GM18502 (cell line): ENCODE results near the gene CNTNAP5.

ENCODE experiments used
- ATAC-seq: cut with Tn5 transposase; IDR thresholded peaks from one replicate; pipeline ENCODE4 v1.9.1; 2021; ENCODE audit warnings: mild to moderate bottlenecking; ENCODE audit not compliant: unreplicated experiment, poor library complexity

CNTNAP5 gene

DNA sequence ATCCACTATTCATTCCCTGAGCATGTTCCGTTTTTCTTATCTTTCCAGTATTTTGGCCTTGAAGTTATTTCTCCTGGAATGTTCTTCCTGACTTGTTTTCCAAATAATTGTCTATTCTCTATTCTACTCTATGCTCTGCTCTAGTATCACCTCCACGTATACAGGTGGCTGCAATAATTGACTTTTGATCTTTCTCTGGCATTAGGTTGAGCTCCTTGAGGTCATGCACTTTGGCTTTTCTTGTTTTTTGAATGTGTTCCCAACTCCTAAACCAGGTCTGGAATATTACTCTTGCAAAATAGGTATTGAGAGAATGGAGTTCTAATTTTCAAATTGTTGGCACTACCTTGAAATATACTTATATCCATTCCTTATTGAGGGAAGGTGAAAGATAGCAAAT lies 550.4 kb downstream of the CNTNAP5 start:
- ATAC-seq: no peak

DNA sequence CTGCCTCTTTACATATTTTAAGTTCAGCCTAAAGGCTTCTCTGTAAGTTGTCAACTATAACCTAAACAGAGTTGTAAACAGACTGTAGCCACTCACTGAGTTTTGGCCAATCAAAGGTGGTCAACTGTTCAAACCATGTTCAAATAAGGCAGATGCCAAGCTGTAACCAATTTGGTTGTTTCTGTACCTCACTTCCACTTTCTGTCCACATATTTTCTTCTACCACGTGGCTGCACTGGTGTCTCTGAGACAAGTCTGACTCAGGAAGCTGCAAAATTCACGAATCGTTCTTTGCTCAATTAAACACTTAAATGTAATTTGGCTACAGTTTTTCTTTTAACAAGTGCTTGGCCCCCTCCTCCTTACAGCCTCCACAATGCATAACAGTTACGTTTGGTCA lies 555.2 kb downstream of the CNTNAP5 start:
- ATAC-seq: no peak

DNA sequence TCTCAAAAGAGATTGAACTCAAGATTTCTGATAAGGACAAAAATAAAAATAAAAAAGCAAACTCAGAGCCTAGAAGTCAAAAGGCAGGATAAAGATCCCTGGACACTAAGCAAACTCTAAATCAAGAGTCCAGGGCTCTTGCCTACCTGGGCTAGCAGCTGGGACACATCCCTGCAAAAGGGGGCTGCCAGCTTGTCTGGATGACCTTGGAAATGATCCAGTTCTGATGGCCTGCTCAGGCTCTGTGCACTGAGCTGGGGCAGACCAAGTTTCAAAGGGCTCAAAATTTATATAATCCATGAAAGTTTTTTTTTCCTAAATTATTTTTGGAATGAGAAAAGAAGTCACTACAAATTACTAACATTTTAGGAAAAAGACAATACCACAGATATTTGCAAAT lies 557.3 kb downstream of the CNTNAP5 start:
- ATAC-seq: no peak

DNA sequence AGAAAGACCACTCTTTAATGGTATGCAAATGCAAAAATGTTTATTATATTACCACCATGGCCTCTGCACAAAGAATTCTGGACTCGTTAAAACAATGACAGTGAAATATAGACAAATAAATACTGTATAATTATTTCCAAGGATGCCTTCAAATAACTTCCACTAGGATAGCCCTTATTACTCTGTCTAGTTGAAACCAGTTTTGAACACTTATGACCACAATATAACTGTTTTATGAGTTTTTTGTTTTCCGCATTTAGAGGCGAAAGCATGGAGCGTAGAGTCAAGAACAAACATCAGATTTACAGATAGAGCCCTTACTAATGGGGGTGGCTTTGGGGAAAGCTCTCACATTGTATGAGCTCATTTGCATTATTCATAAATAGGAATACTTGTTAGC lies 559.5 kb downstream of the CNTNAP5 start:
- ATAC-seq: no peak

DNA sequence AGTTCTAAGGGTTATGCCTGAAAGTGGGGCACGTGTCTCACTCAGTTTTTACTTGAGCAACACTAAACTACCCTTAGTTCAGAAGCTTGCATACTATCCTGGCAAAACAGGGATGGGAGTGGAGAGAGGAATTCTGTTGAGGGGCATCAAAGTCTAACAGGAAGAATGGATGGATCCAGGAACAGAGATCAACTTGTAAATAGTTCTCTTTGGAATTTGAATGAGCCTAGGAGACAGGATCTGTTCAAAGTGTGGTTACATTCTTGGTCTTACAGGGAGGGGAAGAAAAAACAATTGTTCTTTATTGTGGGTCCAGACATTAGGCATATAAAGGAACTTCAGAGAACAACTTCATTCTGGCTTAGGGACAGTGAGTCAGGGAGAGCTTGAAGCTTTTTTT lies 560.2 kb downstream of the CNTNAP5 start:
- ATAC-seq: no peak

DNA sequence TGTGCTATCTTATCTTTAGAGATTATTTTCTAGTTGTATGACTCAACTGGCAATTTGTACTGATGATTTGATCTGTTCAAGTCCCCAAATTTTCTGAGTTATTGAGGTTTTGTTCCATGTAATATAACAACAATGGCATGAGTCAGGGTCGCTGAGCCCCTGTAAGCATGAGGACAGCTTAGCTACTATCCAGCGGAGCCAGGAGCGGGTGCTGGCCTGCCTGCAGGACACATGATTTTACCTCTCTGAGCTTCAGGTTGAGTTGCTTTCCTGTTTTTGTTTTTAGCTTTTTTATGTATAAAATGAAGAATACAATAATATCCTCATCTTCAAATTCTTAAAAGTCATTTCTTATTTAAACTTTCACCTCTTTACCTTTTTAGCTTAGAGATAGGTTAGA lies 561.1 kb downstream of the CNTNAP5 start:
- ATAC-seq: no peak

DNA sequence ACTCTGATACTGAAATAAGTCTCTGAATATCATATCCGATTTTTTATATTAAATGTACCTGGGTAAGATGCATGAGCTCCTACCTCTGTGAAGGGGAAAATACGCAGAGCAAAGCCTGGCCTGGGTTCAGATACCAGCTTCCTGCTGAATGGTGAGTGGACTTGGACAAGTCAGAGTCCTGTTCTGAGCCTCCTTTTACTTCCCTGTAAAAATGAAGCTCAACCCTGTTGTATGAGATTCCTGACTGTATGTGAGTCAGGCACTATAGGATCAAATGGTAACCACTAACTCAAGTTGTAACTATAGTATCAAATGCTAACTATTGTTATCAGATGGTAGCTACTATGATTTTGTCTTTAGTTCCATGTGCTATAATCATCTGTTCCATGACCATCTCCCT lies 561.7 kb downstream of the CNTNAP5 start:
- no peak for ATAC-seq

DNA sequence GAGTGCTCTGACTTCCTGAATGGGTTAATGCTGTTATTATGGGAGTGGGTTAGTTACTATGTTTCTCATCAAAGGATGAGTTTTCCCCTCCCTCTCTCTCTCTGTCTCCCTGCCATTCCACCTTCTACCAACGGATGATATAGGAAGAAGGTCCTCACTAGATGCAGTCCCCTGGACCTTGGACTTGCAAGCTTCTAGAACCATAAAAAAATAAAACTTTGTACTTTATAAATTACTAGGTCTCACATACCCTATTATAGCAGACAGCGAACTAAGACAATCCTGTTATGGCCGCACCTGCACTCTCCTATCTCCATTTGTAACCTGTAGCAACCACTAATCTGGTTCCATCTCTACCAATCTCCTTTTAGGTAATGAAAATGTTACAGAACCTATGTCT lies 564.9 kb downstream of the CNTNAP5 start:
- no peak for ATAC-seq

DNA sequence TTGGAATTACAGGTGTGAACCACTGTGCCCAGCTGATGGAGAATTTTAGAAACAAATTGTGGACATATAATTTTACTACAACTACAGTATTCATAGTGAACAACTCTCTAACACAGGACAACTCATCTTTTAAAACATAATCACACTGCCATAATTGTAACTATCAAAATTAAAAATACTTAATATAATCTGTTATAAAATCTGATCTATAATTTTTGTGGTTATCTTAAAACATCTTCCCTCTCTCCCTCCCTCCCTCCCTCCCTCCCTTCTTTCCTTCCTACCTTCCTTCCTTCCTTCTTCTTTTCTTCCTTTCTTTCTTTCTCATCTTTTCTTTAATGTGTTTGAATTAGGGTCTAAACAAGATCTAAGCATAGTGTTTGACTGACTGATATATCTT lies 577.7 kb downstream of the CNTNAP5 start:
- no peak for ATAC-seq

DNA sequence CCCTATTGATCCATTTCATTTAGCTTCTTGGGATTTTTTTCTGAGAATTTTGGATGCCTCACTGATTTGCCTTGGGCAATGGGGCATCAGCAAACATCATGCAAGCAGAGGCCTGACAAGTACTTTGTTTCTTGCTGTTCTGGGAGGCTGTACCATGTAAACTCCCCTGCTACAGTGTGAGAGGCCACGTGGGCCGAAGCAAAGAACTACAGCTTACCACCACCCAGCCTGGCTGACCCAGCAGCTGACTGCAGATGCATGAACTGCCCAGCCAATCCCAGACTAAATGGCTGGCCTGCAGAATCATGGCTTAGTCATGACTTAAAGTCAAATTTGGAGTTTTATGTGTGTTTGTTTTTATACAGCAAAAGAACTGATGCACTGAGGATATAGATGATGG lies 579.9 kb downstream of the CNTNAP5 start:
- no peak for ATAC-seq

DNA sequence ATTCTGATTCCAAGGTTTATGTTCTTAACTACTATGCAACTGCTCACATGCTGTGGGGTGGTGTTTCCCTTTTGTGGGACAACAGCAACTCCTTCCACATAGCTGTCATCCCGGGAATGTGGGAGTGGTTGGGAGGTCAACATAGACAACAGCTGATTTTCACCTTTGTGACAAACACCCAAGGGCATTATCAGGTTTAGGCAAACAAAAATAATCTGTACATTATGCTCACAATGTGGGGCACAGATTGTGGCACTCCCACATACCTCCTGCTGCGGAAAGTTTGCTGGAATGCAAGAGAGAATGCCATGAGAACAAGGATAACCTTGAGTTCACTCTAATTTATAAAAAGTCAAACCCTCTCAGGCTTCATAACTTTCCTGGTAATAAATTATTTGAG lies 582.6 kb downstream of the CNTNAP5 start:
- no peak for ATAC-seq

DNA sequence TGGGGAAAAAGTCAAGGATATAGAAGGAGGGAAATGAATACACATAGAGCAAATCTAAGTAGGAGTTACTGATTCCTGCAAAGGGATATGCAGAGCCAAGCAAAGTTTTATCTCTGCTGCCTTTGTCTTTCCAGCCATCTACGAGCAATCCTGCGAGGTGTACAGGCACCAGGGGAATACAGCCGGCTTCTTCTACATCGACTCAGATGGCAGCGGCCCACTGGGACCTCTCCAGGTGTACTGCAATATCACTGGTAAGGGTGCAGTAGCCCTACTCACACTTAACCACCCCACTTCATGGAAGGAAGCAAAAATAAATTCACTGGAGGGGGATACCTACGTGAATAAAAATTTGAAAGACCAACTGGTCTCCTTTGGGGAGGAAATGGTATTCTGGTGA lies 584.6 kb downstream of the CNTNAP5 start:
- no peak for ATAC-seq

DNA sequence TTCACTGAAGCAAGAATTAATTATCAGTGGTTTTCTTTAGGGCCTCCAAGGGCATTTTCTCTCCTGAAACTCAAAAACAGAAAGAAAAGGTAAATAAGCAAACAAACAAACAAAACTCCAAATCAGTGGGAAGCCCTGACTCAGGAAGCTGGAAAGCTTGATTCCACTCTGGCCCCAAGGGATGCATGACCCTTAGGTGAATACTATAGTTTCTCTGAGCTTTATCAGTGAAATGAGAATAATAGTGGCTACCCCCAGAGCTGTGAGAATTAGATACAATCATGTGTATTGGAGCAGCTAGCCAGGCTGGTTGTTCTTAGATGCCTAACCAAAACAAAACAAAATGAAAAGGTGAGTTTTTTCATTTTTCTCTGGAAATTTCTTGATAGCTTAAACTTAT lies 585.1 kb downstream of the CNTNAP5 start:
- ATAC-seq: no peak

DNA sequence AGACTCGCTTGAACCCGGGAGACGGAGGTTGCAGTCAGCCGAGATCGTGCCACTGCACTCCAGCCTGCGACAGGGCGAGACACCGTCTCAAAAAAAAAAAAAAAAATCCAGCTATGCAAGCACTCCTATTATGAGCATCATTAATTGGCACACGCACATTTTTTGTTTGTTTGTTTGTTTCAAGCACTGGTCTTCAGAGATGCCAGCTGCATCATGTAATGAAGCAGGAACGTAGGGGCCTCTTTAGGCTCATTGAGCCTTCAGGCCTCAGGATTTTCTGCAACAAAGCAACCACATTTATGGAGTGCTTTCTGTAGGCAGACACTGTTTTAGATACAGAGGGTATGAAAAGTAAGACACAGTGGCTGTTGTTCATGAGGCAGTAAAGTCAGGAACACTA lies 585.8 kb downstream of the CNTNAP5 start:
- ATAC-seq: no peak

DNA sequence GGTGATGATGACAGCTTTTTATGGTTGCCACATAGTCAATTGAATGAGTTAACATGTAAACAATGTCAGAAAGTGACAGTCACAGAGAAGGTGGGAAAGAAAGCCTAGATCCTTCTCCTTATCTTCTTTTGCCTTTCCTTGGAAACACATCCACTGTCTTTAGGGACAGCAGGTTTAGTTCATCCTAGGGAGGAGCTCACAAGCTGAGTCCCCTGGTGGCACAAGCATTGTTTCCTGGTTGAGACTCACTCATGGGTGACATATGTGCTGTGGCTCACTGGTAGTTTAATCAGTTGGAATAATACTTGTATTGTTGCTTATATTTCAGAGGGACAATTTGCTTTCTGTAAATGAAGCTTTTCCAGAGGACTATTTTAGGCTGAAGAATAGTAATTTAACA lies 598.5 kb downstream of the CNTNAP5 start:
- no peak for ATAC-seq

DNA sequence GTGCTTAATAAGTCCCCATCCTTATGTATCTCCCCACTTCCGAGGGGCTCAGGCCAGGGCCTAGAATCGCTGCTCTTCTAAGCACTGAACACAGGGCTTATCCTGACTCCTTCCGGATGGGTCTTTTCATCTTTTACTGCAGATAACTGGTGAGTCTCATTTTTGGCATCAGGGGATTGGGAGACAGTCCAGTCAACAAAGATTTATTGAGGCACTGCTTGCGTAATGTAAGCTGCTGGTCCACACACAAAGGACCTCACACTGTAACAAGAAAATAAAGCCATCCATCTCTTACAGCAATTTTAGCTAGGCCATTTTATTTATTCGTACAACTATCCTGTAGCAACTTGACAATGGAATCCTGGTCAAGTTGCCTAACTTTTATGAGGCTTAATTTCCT lies 600.5 kb downstream of the CNTNAP5 start:
- ATAC-seq: no peak

DNA sequence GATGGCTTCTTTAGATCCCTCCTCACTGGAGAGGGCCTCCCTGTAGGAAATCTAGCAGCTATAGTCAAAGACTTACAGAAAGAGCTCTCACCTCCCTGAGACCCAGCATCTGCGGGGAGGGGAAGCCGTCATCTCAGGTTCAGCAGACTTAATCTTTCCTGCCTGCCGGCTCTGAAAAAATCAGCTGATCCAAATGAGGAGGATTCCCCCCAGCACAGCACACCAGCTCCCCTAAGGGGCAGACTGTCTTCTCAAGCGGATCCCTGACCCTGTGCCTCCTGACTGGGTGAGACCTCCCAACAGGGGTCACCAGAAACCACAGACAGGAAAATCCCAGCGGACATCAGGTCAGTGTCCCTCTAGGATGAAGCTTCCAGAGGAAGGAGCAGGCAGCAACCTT lies 601.9 kb downstream of the CNTNAP5 start:
- no peak for ATAC-seq

DNA sequence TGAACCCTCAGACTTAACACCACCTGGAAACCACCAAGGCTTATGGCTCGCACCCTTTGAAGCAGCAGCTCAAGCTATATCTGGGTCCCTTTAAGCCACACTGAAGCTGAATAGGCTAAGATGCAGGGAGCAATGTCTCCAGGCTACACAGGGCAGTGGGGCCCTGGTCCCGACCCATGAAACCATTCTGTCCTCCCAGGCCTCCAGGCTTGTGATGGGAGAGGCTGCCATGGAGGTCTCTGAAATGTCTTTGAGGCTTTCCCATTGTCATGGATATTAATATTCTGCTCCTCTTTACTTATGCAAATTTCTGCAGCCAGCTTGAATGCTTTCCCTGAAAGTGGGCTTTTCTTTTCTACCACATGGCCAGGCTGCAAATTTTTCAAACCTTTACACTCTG lies 608.7 kb downstream of the CNTNAP5 start:
- ATAC-seq: no peak

DNA sequence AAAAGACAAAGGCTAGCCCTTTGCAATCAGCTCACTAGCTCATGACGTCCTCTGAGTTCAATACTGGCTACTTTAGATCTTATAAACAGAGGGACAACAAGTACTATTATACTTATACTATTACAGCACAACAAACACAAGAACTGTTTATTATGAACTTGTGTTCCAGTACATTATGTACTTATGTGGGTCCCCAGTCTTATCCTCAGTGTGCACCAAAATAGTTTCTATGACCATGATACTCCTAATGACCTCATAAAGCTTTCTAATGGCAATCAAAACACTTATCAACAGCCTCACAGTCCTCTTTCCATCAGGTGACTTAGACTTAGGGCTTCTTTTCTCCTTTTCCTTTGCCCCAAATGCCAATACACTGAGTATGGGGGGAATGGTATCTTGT lies 614.4 kb downstream of the CNTNAP5 start:
- no peak for ATAC-seq

DNA sequence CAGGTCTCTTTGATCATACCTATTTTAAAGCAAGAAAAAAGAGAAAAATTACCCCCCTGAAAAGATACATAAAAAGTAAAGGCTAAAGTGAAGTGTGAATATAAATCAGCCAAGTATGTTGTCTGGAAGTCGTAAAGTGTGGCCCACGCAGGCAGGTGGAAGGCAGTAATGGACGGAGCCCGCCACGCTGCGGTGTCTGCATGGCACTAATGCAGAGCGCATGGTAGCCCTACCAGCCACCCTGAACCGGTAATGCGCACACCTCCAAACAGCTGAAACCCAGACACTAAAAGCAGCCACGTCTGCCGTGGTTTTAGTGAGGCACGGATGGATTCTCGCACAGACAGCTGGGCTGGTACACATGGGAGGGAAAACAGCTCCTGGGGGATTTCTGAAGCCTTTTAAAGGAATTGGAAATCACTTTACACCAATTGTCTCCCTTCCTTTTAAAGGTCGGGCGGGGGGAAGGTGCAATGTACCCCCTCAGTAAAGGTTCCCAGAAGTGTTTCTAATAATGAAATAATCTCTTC lies 615.2 kb downstream of the CNTNAP5 start:
- no peak for ATAC-seq

DNA sequence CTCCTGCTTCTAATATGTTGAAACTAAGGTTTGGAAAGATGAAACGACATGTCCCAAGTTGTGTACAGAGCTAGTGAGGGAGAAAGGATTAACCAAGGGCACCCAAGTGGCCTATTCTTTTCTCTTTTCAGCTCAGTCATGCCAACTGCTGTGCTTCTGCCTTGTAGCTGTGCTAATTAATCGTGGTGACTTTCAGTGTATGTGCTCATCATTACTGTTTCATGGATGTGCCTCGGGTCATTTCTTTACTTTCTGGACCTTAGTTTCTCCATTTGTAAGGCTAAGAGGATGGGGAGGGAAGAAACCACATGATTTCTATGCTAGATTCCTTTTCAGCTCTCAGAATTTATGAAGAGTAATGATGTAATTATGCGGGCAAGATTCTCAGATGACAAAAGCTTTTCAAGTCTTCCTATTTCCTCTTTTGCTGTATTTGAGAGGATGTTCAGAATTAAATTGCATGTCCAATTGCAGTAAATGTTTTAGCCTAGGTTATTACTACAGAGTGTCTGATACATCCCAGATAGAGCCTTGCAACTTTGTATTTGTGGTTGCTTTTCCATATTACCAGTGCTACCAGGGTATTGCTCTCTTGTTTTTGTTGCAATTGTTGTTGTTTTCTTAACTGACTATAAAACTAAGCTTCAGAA lies 621.2 kb downstream of the CNTNAP5 start:
- ATAC-seq: no peak

DNA sequence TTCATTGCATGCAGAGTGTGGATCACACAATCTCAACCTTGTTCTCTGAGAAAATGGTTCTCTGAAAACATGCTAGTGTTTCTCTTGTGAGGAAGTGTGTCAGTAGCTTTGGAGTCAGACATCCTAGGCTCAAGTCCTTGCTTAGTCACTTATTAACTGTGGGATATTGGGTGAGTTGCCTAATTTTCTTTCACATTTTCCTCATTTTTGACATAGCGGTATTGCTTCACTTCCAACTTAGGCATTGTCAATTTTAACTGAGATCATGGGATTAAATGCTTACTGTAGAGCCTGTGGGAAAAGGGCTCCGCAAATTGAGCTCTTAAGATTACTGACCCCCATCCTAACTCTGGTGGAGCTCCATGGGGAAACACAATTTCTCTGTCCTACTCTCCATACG lies 622.2 kb downstream of the CNTNAP5 start:
- ATAC-seq: no peak

DNA sequence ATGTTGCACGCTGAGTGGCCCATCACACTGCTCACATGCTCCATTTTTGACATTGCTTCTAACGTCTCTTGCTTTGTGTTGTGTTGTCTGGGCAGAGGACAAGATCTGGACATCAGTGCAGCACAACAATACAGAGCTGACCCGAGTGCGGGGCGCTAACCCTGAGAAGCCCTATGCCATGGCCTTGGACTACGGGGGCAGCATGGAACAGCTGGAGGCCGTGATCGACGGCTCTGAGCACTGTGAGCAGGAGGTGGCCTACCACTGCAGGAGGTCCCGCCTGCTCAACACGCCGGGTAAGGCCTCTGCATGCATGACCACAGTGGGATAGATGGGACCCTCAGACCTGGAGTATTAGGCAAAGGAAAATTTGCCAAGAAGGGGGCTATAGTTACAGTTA lies 622.6 kb downstream of the CNTNAP5 start:
- ATAC-seq: no peak
